LoVo (cell line): ENCODE data around the gene SSC4D.
A peak's percentile ranks its signal among the peaks of the same experiment; 100 is the strongest.
"Not testable (repeated sequence)": the region's sequence is repeated elsewhere in the genome, so short reads cannot be mapped to it uniquely, and the experiment has no call there.

Experiments
- DNase-seq: peaks from one replicate; pipeline ENCODE4 v3.0.0-alpha.2; 2016; ENCODE audit warnings: low spot score

The SSC4D gene

GRCh38 chr7:76409537-76409936, at the start of gene SSC4D:
Gene SSC4D, minus strand, starts transcription at chr7:76409697. Its CDS starts 5,258 bp downstream, at chr7:76404439.
- DNase-seq, result no peak

- not testable (repeated sequence) for DNase-seq
Measured at GRCh38 chr7:76458504-76458903, 49.0 kb upstream of the SSC4D start.

GRCh38 chr7:76457017-76457416, 47.5 kb upstream of the SSC4D start:
- not testable (repeated sequence) for DNase-seq

- DNase-seq, result peak; percentile 48
Measured at GRCh38 chr7:76445577-76446008, 36.1 kb upstream of the SSC4D start.

GRCh38 chr7:76443846-76444245, 34.3 kb upstream of the SSC4D start:
- not testable (repeated sequence) for DNase-seq

GRCh38 chr7:76442664-76443446, 33.4 kb upstream of the SSC4D start:
- DNase-seq, result not testable (repeated sequence)

GRCh38 chr7:76441792-76442191, 32.3 kb upstream of the SSC4D start:
- not testable (repeated sequence) for DNase-seq

GRCh38 chr7:76440404-76440803, 30.9 kb upstream of the SSC4D start:
- not testable (repeated sequence) for DNase-seq

GRCh38 chr7:76439120-76439888, 29.8 kb upstream of the SSC4D start:
- not testable (repeated sequence) for DNase-seq

GRCh38 chr7:76437873-76438272, 28.4 kb upstream of the SSC4D start:
- DNase-seq, result peak; percentile 84

GRCh38 chr7:76430836-76431235, 21.3 kb upstream of the SSC4D start:
- no peak for DNase-seq

GRCh38 chr7:76430211-76430610, 20.7 kb upstream of the SSC4D start:
- no peak for DNase-seq

- no peak for DNase-seq
Measured at GRCh38 chr7:76428868-76429805, 19.6 kb upstream of the SSC4D start.

- no peak for DNase-seq
Measured at GRCh38 chr7:76428149-76428823, 18.8 kb upstream of the SSC4D start.

- no peak for DNase-seq
Measured at GRCh38 chr7:76427635-76428034, 18.1 kb upstream of the SSC4D start.

GRCh38 chr7:76426246-76426645, 16.7 kb upstream of the SSC4D start:
- no peak for DNase-seq

GRCh38 chr7:76425558-76425957, 16.1 kb upstream of the SSC4D start:
- DNase-seq, result not testable (repeated sequence)

GRCh38 chr7:76425156-76425555, 15.7 kb upstream of the SSC4D start:
- DNase-seq, result no peak

GRCh38 chr7:76424413-76425111, 15.1 kb upstream of the SSC4D start, which contains the start of gene ZP3:
Gene ZP3, plus strand, starts transcription at chr7:76424950. Its CDS starts 15 bp downstream, at chr7:76424965.
- no peak for DNase-seq

GRCh38 chr7:76423666-76424412, 14.3 kb upstream of the SSC4D start:
- DNase-seq, result no peak
